Stimulated activated CD8-positive, alpha-beta memory T cell treated with anti-CD3 and anti-CD28 coated beads, Interleukin-4, amount 100 ng/mL, for 1 hour (primary cell): ENCODE results near the gene ESR1.
"Not testable (repeated sequence)": the region's sequence is repeated elsewhere in the genome, so short reads cannot be mapped to it uniquely, and the experiment has no call there.

ENCODE experiments used
- DNase-seq, 2 donors: peaks; one replicate each; pipeline ENCODE4 v3.0.0-alpha.2; 2020; ENCODE audit warnings: low read depth in 2 of 2, low spot score in 1 of 2

The ESR1 gene

GRCh38 chr6:151811081-151811480, 3.6 kb downstream of the ESR1 start:
- no peak for DNase-seq

GRCh38 chr6:151813858-151814257, 6.4 kb downstream of the ESR1 start:
- no peak for DNase-seq

GRCh38 chr6:151814614-151815013, 7.1 kb downstream of the ESR1 start:
- DNase-seq = no peak

DNA sequence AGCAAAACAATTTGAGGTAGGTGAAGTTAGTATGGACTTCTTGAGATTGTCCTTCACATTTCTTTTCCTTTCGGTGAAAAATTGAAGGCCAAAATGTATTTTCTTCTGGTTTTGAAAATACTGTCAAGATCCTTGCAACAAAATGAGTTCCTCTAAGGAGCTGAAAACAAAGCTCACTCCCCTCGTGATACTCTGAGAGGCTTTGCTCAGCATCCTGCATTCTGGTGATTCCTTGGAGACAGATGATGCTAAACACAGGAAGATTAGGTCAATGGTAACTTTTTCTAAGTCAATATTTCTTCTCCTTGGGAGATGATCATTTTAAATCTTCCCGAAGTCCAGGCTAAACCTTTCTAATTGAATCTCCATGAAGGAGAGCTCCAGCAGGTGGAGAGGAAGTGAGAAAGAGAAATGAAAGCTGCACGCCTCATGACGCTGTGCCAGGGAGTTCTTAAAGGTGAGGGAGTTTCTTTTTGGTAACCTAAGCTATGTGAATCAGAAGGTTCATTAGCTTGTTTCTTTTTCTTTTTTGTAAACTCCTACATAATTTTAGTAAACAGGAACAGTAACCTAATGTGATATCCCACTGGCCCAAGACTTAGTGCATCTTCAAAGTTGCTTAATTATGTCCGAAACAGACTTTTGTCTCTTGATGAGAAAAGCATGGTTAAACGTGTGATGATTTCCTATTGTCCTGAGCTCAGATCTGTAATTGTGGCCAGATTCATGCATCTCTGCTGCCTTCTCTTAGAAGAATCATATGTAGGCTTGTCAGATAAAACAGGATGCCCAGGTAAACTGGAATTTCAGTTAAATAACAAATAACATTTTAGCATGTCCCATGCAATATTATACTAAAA, 15.0 kb downstream of the ESR1 start:
- DNase-seq = no peak

GRCh38 chr6:151826517-151827142, 19.1 kb downstream of the ESR1 start:
- no peak for DNase-seq

GRCh38 chr6:151832710-151833109, 25.2 kb downstream of the ESR1 start:
- DNase-seq = no peak

DNA sequence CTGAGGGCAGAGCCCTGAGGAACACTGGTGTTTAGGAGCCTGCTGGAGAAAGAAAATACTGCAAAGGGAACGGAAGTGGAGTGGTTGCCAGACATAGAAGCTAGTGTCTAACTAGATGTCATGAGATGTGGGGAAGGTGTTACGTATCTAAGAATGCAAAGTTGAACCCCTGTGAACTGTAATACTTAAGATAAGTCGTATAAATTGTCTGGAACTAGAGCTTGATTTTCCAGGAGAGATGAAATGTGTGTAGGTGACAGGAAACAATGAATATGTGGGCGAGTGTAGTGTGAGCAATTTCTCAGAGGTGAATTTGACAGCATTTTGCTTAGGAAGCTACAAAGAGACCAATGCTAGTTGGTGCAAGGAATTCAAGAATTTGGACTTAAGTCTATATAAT, 27.9 kb downstream of the ESR1 start:
- no peak for DNase-seq

DNA sequence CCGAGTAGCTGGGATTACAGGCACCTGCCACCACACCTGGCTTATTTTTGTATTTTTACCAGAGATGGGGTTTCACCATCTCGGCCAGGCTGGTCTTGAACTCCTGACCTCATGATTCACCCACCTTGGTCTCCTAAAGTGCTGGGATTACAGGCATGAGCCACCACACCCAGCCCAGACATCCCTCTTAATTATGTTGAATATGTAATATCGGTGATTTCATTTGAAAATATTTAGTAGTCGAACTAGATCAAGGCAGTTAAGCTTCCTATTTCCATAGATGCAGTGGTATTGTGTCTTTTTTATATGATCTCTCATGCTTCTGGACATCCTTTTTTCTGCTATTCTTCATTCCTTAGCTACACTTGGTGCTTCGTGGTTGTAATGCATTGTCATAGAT, 29.7 kb downstream of the ESR1 start:
- no peak for DNase-seq

DNA sequence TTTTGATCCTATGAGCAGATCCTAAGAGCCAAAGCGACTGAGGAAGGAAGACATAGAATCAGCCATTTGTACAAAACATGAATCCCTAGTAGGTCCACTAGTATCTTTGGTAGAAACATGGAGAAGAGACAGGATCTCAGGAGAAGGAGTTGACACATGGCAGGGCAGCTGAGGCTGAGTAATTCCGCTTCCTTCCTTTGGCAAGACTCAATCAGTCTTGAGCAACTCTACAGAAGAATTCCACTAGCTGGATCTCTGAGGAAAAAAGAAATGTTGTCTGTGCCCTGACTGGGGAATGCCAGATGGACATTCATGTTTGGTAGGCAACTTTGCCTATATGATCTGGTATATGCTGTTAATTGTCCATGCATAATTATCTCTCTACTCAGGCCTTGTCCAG, 35.3 kb downstream of the ESR1 start:
- no peak for DNase-seq

- no peak for DNase-seq
Observed at GRCh38 chr6:151847064-151847463, 39.6 kb downstream of the ESR1 start.

DNA sequence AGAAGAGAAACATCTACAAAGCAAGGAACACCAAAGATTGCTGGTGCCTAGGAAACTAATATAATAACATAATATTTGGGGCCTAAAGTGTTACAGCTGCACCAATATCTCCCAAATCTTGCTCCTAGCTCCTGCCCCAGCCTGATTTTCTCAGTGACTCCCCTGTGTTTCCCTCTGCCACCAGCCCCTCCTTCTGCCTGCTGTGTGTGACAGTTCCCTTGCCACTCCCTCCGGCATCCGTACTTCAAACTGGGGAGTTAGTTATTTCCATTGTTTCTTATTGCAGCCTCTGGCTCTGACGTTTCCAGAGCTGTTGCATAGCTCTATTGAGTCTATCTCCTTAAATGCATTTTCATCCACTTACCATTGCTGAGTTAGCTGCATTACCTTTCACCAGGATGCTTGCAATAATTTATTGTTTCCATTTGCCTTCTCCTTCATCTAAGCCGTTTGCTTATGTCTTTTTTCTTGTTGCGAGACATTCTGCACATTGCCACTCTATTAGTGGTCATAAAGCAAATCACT, 43.1 kb downstream of the ESR1 start:
- DNase-seq = no peak

DNA sequence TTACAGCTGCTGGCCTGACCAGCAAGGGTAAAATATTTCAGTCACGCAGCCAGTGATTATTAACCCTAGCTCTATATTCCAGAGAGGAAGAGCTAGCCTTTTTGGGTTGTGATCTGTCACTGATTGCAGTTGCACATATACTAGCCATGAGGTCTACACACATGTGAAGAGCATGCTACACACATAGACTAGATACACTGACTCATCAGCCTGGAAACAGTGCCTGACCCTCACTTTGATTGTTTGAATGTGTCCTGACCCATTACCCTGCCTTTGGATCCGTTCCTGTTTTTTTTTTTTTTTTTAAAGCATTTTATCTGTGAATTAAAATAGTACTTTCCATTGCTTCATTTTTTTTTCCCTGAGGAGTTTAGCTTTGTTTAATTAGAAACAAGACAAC, 50.8 kb downstream of the ESR1 start:
- DNase-seq = no peak

GRCh38 chr6:151862461-151862860, 55.0 kb downstream of the ESR1 start:
- no peak for DNase-seq

DNA sequence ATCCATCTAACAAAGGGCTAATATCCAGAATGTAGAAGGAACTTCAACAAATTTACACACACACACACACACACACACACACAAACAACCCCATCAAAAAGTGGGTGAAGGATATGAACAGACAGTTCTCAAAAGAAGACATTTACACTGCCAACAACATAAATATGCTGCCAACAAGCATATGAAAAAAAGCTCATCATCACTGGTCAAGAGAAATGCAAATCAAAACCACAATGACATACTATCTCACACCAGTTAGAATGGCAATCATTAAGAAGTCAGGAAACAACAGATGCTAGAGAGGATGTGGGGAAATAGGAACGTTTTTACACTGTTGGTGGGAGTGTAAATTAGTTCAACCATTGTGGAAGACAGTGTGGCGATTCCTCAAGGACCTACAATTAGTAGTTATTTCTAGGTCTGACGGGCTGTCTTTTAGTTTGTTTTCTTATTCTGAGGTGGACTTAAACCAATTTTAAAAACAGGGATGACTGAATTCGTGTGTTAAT, 59.9 kb downstream of the ESR1 start:
- DNase-seq = not testable (repeated sequence)

- DNase-seq = no peak
Observed at GRCh38 chr6:151869345-151869744, 61.9 kb downstream of the ESR1 start.

DNA sequence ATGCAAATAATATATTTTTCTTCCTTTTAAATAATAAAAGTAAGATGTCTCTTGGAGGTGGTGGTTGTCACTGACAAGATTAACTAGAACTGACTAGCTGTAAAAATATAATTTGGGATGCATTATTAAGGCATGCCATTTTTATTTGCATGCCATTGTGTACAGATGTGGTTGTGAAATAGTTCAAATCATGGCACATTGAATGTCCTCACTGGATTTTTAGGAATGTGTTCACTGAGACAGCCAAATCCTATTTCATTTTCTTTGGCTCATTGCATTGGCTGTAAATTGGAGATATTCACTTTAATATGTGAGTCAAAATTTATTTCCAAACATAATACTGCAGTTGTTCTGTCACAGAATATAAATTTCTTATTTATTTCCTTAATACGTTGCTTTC, 62.3 kb downstream of the ESR1 start:
- no peak for DNase-seq

DNA sequence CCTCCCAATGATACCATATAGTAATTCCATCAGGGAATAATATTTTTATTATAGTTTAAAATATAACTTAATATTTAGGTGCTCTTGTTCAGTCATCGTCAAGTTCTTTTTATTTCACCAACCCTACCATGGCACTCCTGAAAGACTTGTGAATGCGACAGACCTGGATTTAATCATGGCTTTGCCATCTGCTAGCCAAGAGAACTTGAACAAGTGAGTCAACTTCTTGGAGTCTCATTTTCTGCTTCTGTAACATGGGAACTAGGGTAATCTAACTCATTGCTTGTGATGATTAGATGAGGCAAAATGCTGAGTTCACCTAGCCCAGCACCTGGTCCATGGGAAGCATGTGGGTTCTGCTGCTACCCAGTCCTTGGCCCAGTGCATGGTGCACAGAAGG, 62.9 kb downstream of the ESR1 start:
- DNase-seq = no peak

GRCh38 chr6:151875524-151875923, 68.0 kb downstream of the ESR1 start:
- no peak for DNase-seq

DNA sequence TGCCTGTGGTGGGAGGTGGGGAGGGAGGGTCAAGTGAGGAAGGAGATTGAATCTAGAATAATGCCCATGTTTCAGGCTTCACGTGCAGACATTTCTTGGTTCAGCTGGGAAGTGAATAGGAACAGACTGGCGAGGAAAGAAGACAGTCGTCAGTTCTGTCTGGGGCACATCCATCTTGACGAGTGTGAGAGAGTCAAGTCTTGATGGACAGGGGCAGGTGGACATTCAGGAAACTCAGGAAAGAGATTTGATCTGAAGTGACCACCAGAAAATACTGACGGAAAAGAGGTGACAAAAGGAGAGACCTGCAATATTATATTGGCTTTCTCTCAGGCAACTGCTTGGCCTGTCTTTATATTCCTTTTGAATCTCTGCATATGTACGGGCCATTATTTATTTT, 68.6 kb downstream of the ESR1 start:
- no peak for DNase-seq

- no peak for DNase-seq
Observed at GRCh38 chr6:151877458-151877857, 70.0 kb downstream of the ESR1 start.

- no peak for DNase-seq
Observed at GRCh38 chr6:151881231-151881630, 73.7 kb downstream of the ESR1 start.

- no peak for DNase-seq
Observed at GRCh38 chr6:151882206-151882605, 74.7 kb downstream of the ESR1 start.
